Transverse colon (tissue), 4 donors: ENCODE measurements around the gene RPRD1A.
"Not testable (repeated sequence)": the region's sequence is repeated elsewhere in the genome, so short reads cannot be mapped to it uniquely, and the experiment has no call there.

Experiments used
- POLR2A ChIP-seq: fragments of 450-650 bp; IDR thresholded peaks from one replicate; pipeline ENCODE4 v1.6.1; 2016; ENCODE audit warnings: antibody characterized with exemption, mild to moderate bottlenecking, moderate library complexity
- POLR2AphosphoS5 ChIP-seq, 3 donors: sonication (generic); formaldehyde crosslinking; IDR thresholded peaks; one replicate each; pipeline ENCODE4 v1.6.1; 2016; ENCODE audit warnings: antibody characterized with exemption in 3 of 3
- TF ChIP-seq, protein P1 (sequence below), 5 experiments: fragments of 200-600 bp in 3 of 5; fragments of 450-650 bp in 2 of 5; sonication (generic) in 3 of 5; IDR thresholded peaks; 1 replicate in 2 of 5; 2 replicates in 3 of 5; pipeline ENCODE4 v1.5.1; 2016 to 2017; ENCODE audit warnings: antibody characterized with exemption in 5 of 5, inconsistent platforms in 3 of 5, mild to moderate bottlenecking in 2 of 5, moderate library complexity in 1 of 5

DNA sequence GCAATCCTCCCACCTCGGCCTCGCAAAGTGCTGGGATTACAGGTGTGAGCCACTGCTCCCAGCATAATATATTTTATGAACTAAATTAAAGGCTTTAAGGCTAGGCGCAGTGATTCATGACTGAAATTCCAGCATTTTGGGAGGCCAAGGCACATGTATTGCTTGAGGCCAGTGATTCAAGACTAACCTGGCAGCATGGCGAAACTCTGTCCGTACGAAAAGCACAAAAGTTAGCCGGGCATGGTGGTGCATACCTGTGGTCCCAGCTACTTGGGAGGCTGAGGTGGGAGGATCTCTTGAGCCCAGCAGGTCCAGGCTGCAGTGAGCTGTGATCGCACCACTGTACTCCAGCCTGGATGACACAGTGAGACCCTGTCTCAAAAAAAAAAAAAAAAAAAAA lies 5.0 kb upstream of the RPRD1A start:
- TF ChIP-seq, protein P1, sequence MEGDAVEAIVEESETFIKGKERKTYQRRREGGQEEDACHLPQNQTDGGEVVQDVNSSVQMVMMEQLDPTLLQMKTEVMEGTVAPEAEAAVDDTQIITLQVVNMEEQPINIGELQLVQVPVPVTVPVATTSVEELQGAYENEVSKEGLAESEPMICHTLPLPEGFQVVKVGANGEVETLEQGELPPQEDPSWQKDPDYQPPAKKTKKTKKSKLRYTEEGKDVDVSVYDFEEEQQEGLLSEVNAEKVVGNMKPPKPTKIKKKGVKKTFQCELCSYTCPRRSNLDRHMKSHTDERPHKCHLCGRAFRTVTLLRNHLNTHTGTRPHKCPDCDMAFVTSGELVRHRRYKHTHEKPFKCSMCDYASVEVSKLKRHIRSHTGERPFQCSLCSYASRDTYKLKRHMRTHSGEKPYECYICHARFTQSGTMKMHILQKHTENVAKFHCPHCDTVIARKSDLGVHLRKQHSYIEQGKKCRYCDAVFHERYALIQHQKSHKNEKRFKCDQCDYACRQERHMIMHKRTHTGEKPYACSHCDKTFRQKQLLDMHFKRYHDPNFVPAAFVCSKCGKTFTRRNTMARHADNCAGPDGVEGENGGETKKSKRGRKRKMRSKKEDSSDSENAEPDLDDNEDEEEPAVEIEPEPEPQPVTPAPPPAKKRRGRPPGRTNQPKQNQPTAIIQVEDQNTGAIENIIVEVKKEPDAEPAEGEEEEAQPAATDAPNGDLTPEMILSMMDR (IDR thresholded peaks at IDR 0.05) = not testable (repeated sequence)
- not testable (repeated sequence) for TF ChIP-seq POLR2A; POLR2AphosphoS5 (IDR thresholded peaks at IDR 0.05)
